GM12891 (cell line): ENCODE results near the gene ALDH7A1.

Experiments
- PAX5 ChIP-seq: IDR thresholded peaks from 2 replicates; pipeline ENCODE4 v1.6.1; 2011; ENCODE audit warnings: low read length, moderate library complexity, mild to moderate bottlenecking; ENCODE audit not compliant: insufficient read depth, severe bottlenecking
- POLR2AphosphoS5 ChIP-seq: IDR thresholded peaks from 2 replicates; pipeline ENCODE4 v1.6.1; 2011; ENCODE audit warnings: low read depth, low read length, control low read depth
- TAF1 ChIP-seq: IDR thresholded peaks from 2 replicates; pipeline ENCODE4 v1.6.1; 2011; ENCODE audit warnings: low read depth, low read length, control low read depth

DNA sequence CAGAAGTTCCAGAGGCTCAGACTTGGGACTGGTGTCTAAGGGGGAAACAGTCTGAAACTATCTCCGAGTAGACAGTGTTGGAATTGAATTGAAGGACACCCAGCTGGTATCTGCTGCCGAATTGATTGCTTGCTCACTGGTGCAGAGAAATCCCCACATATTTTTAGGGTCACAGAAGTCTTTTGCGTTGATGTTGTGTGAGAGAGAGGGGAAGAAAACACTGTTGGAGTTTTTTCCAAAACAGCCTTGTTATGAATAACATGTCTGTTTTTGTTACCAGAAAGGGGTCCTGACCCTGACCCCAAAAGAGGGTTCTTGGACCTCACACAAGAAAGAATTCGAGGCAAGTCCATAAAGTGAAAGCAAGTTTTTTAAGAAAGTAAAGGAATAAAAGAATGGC, 81.3 kb downstream of the ALDH7A1 start:
- TF ChIP-seq PAX5 (no peak), TAF1 (no peak), POLR2AphosphoS5 (no peak)
